SIG-M5 treated with dmso at 0.1 percent for 504 hours (cell line): ENCODE measurements around the gene LRRC43.

Source experiments
- DNase-seq: peaks from one replicate; lab custom pipeline; 2025; ENCODE audit not compliant: unreplicated experiment; lab: John Stamatoyannopoulos, UW

Gene LRRC43

GRCh38 chr12:122182887-122183587 lies at the start of gene LRRC43:
Gene LRRC43, plus strand, starts transcription at chr12:122183123. Its CDS starts 22 bp downstream, at chr12:122183145.
- DNase-seq, result no peak

- no peak for DNase-seq
Observed at GRCh38 chr12:122133192-122133950, 49.6 kb upstream of the LRRC43 start.

- no peak for DNase-seq
Observed at GRCh38 chr12:122135437-122136031, 47.4 kb upstream of the LRRC43 start.

- DNase-seq, result no peak
Observed at GRCh38 chr12:122137229-122137628, 45.7 kb upstream of the LRRC43 start.

- peak; percentile 33 for DNase-seq
Observed at GRCh38 chr12:122137681-122138080, 45.2 kb upstream of the LRRC43 start.

GRCh38 chr12:122138181-122138580 lies 44.7 kb upstream of the LRRC43 start:
- DNase-seq, result no peak

GRCh38 chr12:122138616-122139015 lies 44.3 kb upstream of the LRRC43 start:
- no peak for DNase-seq

- no peak for DNase-seq
Observed at GRCh38 chr12:122139266-122139665, 43.7 kb upstream of the LRRC43 start.

GRCh38 chr12:122139941-122140340 lies 43.0 kb upstream of the LRRC43 start:
- DNase-seq, result no peak

- DNase-seq, result no peak
Observed at GRCh38 chr12:122140467-122141257, 42.3 kb upstream of the LRRC43 start.

- no peak for DNase-seq
Observed at GRCh38 chr12:122141911-122142725, 40.8 kb upstream of the LRRC43 start.

- no peak for DNase-seq
Observed at GRCh38 chr12:122142857-122143256, 40.1 kb upstream of the LRRC43 start.

- DNase-seq, result no peak
Observed at GRCh38 chr12:122144885-122145284, 38.0 kb upstream of the LRRC43 start.

- no peak for DNase-seq
Observed at GRCh38 chr12:122145505-122146330, 37.2 kb upstream of the LRRC43 start.

GRCh38 chr12:122147514-122148290 lies 35.2 kb upstream of the LRRC43 start:
- no peak for DNase-seq

- DNase-seq, result peak; percentile 16
Observed at GRCh38 chr12:122148657-122149056, 34.3 kb upstream of the LRRC43 start.

GRCh38 chr12:122150127-122150681 lies 32.7 kb upstream of the LRRC43 start:
- DNase-seq, result no peak

- no peak for DNase-seq
Observed at GRCh38 chr12:122152754-122153153, 30.2 kb upstream of the LRRC43 start.
